T1000 (cell line): ENCODE results near the gene PANK1.

ENCODE experiments used
- DNase-seq: peaks from one replicate; lab custom pipeline; 2025; ENCODE audit warnings: mixed read lengths; lab: John Stamatoyannopoulos, UW

Gene PANK1

DNA sequence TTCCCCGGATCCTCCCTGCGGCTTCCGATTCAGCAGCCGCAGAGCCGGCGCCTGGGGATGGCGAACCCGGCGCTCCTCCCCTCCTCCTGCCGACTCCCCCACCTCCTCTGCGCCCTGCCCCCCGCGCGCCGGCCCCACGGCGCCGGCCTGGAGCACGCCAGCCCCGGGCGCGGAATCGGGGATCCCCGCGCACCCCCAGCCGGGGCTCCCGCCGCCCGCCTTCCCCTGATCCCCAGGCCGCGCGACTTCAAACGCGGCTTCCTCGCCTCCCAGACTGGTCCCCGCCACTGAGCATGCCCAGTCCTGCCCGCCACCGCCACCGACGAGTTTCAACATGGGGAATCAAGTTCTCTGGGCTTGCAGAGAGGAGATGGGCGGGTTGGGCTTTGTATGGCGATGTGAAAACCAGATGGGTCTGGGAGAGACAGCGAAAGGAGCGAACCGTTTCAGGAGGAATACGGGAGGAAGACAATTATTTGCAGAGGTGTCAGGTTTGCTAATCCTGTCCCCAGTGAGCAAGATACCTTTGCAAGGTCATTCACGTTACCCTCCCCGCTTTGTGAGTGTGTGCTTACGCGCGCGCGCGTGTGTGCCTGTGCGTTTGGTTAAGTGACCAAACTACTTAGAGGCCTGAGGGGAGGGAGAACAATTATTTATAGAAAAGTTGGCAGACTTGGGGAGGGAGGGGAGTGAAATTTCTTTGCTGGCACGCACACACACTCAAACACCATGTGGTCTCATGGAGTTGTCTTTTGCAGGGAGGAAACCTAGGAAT lies at the start of gene PANK1:
PANK1 (minus strand) TSS at position 276 of the 775 bp plus-strand sequence. CDS start 351 bp downstream, outside the sequence.
- DNase-seq = peak; percentile 40

DNA sequence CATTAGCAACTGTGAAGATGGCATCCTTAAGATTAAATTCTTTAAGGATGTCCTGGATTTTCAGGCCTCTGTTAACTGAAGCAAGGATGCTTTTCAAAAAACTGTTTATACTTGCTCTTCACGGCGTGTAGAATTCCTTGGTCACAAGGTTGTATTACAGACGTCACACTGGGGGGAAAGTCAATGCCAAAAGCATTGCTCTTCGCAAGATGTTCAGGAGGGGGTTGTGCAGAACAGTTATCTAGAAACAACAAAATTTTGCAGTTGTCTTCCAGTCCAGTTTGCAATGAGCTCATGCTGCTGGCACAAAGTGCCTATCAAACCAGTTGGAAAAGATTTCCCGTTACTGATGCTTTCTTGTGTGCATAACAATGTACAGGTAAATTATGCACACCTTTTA lies 48.1 kb upstream of the PANK1 start:
- DNase-seq = no peak

DNA sequence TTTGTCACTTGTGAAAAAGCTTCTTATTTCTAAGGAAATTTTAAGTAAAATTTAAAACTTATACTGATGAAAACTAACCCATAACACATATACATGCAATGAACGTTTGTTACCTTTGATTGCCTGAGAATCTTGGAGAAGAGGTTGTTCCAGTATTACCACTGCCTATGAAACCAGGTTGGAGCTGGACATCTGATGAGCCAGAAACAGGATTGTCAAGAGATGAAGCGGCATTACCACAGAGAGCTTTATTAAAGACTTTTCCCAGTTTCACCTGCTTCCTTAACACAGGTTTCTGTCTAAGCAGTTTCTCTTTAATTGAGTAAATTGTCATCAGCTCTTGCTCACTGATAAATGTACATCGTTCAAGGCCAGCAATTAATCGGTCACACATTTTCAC lies 47.4 kb upstream of the PANK1 start:
- no peak for DNase-seq

DNA sequence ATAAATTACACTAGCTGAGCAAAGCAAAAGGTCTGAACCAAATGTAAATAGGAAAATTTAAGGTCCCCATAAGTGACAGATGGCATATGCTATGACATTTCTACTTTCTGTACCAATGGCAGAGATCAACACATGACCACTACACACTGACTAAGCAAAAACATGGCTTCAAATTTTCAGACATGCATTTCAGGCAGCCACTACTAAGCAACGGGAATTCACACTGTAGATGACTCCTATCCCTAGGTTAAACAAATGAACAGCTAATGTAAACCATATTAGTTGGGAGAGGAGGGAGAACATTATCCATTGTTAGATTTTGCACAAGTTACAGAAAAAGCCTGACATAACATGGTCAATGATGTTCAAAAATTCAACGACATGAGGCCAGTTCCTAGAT lies 45.0 kb upstream of the PANK1 start:
- DNase-seq = no peak

DNA sequence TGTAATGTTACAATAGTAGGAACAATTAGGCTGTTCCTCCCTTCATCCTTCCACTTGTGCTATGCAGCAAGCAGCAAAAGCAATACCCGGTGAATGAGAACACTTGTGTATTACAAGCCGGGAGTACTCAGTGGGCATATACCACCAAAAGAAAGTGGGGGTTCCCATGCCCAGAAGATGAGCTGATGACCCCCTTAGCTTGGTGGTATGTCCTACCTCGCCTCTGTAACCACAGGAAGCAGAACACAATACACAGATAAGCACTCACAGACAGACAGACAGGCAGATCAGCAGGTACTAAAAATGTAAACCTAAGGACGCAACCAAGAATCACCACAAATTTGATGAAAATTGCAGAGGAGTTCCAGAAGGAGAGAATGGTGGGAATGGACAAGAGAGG lies 40.9 kb upstream of the PANK1 start:
- no peak for DNase-seq

DNA sequence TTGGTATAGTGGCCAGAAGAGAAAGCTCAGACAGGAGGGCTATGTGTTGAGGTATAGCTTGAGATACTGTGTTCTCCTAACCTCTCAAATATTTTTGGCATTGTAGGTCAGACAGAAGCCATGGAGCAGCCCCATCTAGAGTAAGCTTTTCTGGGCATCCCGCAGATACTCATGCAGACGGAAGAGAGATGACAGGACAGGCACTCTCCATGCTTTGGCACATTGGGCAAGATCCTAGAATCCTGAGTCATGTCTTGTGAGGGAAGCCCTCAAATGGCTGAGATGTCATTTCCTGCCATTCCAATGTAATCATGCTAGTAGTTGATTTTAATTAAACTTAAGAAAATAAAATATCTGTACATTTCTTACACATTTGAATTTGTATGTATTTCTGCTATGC lies 39.6 kb upstream of the PANK1 start:
- no peak for DNase-seq

DNA sequence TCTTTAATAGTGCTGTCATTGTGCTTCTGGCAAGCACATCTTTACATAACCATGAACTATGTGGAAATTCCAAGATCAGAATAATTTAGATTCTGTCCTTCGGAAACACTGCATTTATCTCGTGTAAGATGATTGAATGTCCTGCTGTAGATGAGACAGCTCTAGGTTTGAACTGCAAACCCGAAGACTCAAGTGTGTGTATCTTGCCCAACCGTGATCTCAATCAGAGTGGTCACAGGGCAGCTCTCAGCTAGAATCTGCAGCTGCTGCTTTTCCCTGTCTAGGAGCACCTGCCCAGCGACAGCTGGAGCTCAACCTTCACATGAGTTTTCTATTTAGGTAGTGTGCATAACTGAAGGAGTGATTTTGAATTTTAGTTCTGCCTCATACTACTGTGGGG lies 38.8 kb upstream of the PANK1 start:
- DNase-seq = no peak

DNA sequence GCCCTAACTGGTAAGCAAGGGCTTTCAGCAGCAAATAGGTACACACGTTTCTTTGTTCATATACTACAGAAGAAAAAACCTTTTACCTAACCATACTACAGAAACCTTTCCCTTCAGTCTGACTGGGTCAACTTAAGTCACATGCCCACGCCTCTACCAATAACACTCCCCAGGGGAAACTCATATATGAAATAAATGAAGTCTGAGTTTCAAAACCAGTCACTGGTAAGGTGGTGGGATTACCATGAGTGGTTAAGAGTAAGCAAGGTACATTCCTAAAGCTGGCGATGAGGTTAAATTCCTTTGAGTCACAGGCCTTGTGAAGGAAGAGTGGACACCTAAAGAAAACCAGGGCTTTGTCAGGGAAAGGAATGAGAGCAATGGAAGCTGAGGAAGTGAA lies 34.9 kb upstream of the PANK1 start:
- no peak for DNase-seq

DNA sequence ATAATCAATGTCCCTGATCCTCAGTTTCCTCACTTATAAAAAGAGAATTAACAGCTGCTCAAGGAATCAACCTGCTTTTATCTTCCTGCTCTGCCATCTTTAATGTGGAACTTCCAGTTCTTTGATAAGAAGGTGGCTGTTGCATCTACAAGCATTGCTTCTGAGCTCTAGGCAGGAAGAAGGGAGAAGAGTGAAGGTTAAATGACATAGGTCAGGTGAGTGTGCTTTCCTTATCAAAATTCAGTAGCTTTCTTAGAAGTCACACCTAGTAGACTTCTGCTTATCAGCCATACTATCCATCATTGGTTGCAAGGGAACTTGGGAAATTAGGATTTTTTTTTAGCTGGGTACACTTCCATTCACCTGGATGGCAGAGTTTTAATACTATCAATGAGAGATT lies 32.3 kb upstream of the PANK1 start:
- DNase-seq = no peak

DNA sequence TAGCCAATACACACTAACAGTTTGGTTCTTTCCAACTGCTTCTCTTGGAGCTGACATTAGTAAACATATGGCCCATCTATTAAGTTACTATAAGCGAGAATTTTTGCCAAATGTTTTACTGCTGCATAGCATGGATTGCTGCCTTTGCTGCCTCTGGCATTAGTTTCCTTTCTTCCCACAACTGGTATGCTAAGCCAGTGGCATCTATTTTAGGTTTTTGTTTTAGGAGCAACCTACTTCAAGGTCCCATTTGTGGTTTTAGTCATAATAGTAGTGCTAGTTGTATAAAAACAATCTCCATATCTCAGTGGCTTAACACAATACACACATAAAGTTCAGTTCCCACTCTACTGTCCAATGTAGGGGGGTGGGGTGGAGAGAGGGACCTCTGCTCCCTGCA lies 25.9 kb upstream of the PANK1 start:
- no peak for DNase-seq

DNA sequence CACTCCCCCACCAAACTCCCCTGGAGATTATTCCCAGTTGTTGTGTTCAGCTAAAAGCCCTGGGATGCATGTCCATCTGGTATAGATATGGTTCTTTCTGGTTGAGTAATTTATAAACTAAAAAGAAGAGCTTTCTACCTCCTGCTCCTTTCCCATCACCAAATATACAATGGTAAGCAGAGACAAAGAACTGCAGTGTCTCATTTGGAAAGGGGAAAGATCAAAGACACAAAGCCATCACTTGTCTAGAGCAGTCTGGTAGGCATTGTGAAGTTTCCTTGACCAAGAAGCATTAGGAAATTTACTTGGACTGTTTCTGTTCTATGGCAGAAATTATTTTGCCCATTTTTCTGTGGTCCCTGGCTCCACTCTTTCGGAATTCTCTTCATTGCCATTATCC lies 24.9 kb upstream of the PANK1 start:
- no peak for DNase-seq

DNA sequence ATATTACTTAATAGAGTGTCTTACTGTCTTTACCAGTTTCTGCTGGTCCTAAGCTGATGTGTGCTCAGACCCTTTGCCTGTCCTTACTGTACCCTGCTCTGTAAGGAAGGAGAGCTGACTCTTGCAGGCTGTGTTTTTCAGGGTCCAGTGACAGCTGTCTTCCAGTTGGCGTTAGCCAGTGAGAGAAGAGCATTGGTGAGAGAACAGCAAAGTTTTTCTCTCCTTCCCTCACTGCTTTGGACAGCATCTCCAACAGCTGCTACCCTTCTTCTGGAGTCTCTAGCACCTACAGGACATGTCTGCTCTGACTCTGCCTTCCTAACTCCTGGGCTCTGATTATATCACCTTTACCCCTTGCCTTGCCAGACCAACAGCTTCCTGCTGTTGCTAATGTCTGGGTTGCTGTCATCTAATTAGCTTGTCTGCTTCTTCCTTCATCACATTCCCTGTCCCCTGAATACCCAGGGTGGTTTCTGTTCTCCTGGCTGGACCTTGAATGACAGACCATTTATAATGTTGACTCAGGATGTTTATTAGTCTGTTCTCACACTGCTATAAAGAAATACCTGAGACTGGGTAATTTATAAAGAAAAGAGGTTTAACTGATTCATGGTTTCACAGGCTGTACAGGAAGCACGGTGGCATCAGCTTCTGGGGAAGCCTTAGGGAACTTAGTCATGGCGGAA lies 23.5 kb upstream of the PANK1 start:
- DNase-seq = no peak

DNA sequence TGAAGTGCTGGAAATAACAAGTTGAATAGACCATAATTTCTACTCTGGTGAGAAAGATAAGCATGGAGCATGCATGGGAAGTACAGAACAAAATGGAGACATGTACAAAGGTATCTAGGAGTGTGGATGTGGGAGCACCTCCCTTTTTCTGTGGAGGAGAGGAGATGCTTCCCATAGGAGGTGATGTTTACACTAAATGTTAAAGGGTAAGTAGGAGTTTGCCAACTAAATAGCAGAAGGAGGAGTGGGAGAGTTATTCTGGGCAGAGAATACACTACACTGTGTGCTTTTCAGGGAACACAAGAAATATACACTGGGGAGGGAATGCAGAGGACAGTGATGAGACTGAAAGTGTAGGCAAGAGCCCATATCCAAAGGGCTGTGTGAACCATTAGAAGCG lies 21.1 kb upstream of the PANK1 start:
- no peak for DNase-seq

DNA sequence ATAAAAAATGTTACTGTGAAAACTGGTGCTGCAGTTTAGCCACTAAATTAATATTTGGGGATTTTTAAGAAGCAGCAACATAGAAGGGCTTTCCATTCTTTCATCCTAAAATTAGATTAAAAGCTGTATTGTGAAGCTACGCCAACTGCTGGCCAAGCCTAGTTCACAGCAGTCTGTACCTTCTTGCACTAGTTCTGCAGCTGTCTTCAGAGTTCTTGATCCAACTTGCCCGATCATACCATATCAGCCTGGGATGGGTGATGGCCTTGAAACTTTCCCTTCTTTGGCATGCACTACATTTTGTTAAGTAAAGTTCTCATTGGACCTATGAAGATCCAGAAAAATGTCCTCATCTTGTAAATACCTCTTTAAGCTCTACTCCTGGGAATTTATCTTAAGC lies 20.3 kb upstream of the PANK1 start:
- no peak for DNase-seq

DNA sequence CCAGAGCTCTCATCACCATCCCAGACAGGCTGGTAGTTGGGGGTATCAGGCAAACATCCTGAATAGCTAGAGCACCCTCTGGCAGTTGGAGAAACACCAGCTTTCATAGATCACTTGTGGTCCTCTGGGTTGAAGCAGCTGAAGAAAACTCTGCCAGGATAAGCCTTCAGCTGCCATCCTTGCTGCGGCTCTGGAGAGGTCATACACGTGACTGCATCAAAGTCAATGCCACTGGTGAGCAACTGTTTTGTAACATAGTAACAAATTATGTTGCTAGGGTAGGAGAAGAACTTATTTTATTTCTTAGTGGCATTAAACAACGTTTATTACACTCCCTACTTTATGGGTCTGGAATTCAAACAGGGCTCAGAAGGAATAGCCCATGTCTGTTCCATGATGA lies 19.2 kb upstream of the PANK1 start:
- DNase-seq = no peak

DNA sequence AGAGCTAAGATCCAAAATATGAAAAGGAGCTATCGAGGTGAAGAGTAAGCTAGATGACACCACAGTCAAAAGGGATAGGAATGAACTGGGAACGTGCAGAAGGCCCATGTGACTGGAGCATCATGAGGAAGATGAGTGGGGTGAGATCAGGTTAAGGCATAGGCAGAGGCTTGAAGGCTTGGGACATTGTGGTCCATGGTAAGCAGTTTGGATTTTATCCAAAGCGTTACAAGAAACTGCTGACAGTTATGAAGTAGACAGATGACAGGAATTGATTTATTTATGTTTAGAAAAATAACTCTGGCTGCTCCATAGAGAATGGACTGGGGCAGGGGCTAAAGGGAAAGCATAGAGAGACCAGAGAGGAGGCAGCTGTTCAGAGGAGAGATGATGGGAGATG lies 18.1 kb upstream of the PANK1 start:
- DNase-seq = no peak

DNA sequence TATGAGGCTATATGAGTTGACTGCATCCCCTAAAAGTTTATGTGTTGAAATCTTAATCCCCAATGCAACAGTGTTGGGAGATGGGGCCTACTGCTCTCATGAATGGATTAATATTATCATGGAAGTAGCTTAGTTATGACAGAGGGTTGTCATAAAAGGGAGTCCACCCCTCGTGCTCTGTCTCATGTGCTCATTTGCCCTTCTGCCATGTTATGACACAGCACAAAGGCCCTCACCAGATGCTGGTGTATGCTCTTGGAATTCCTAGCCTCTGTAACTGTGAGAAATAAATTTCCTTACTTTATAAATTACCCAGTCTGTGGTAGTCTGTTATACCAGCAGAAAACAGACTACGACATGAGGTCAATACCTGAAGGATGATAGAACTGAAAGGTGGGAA lies 17.6 kb upstream of the PANK1 start:
- DNase-seq = no peak

DNA sequence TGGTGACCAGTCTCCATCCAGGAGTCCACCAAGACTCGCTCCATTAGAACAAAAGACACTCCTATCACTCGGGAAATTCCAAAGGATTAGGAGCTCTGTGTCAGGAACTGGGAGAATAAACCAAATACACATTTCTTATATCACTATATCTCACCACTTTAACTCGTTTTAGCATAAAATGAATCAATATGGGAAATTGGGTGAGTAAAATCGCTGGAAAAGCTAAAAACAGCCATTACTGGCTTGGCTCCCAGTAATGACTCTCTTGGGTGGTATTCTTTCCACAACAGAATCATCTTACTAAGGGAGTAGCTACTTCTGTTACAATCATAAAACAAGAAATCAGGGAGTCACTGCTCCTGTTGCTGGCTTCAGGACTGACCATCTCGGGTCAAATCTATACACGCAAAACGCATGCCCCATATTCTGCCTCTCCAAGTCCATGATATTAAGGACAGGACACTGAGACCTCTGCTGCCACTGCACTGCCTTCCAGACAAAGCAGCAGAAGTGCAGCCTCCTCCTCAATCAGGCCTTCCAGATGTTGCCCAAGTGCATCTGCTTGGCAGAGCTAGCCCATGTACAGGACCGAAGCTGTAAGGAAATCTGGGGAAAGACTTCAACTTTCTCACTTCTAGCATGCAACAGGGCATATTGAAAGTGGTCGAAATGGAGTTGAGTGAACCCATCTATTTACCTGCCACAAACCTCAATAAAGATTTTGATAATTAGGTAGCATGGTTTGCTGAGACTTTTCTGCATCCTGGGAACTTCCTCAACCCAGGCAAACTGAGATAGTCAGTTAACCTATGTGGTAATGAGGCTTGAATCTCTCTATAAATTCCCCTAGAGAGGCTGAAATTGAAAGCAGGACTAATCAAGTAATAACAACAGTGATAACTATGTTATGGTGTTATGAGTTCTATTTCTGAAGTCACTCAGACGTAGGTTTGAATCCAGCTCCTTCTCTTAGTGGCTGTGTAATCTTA lies 14.4 kb upstream of the PANK1 start:
- peak; percentile 30 for DNase-seq

DNA sequence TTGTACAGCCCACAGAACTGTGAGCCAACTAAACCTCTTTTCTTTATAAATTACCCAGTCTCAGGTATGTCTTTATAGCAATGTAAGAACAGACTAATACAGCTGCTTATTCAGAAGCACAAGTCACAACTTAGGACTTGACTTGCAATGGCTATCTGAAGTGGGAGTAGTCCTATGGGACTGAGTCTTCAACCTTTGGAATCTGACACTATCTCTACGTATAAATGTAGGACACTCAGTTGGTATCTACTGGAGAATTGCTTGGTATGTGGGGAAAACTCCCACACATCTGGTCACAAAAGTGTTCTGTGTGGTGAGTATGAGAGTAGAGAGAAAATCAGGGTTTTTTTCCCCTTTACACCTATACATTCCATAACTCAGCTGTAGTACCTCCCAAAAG lies 12.3 kb upstream of the PANK1 start:
- no peak for DNase-seq

DNA sequence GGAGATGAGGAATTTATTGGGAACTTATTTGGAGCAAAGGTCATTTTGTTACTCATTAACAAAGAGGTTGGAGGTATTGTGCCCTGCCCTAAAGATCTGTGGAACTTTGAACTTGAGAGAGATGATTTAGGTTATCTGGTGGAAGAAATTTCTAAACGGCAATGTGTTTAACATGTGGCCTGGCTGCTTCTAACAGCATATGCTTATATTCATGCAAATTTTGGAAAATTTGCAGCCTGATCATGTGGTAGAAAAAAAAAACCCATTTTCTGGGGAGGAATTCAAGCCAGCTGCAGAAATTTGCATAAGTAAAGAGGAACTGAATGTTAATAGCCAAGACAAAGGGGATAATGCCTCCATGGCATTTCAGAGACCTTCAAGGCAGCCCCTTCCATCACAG lies 10.7 kb upstream of the PANK1 start:
- DNase-seq = no peak

DNA sequence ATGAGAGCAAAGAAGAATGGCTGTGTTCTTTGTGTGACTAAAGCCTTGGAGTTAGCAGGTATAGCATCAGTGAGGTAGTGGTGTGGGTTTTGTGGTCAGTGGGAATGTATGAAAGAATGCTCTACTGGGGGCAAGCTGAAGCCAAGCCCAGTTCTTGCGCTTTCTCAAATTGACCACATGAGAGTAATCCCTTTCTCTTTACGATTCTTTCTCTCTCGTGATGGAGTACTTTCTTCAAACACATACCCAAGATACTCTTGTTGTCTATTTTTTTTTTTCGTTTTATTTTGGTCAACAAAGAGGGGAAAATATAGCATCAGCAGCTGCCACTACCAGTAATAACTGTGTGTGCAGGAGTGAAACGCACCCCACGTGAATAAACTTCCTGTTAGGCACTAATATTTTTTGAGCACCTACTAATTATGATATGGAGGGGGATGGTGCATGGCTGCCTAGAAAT lies 8.4 kb upstream of the PANK1 start:
- peak; percentile 6 for DNase-seq

DNA sequence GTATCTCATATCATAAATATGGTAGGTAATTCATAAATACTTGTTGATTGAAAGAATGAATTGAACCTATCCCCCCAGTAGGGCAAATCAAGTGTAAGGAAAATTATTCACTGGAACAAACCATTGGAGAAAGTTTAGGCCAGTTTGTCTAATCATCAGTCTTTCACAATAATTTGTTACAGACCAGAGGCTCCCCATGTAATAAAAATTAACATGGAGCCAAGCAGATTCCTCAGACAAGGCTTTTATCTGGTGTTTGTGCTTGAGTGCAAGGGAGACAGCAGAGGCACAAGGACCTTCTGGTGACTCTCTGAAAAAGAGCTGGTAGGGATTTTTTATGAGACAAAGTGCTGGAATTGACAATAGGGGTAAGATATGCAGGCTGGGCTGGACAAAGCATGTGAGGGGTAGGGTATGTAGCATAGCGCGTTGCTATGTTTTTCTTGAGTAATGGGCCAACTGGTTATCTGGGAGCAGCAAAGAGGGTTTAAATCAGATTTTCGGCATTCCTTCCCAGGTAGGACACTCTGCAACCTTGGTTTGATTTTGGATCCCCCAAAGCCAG lies 7.8 kb upstream of the PANK1 start:
- no peak for DNase-seq
